ENCODE results near the gene SLC24A4.
A peak's percentile ranks its signal among the peaks of the same experiment; 100 is the strongest.

The SLC24A4 gene

DNA sequence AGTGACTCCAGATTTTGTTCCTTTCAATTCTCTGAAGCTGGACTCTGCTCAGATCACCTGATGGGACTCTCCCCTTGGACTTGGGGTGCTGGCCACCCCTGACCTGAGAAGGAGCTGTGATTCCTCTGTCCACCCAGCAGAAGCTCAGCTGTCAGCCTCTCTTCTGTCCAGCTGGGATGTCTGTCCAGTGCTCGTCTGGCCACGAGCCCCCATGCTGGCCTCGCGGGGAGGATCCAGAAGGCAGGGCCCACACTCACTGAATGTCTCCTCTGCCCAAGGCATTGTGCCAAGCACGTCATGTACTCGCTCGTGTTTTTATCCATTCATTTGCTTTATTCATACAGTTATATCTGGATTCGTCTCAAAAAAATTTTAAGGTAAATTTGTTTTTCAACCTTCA, 14.2 kb upstream of the SLC24A4 start:
- TF ChIP-seq ZNF274 (IDR thresholded peaks at IDR 0.05; ENCODE audit: low read depth, low read length), result no peak
- H3K4me3 ChIP-seq (ENCODE audit: low read length), result no peak overlapping the region

DNA sequence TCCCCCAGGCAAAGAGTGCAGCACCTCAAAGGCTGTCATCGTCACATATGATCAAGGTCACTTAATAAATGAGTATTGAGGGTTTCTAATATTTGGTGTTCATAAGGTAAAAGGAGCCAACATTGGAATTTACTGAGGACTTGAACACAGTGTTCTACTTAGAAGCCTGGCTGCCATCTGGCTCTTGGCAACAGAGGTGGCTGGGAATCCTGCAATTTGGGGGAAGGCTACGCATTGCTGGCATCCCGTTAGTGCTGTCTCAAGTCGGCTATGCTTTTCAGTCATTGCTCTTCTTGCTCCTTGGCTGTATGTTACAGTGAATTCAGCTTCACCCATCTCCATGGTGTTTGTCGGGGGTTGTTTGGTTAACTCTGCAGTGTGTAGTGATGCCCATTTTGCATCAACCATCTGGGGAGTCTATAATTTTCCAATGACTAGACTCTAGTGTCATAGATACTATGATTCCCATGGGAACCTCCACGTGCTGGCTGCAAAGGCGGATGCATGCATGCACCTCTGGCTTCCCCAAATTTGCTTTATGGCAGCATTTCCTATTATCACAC, 12.9 kb upstream of the SLC24A4 start:
- no peak for TF ChIP-seq ZNF274 (IDR thresholded peaks at IDR 0.05; ENCODE audit: low read depth, low read length)
- H3K4me3 ChIP-seq (ENCODE audit: low read length), result no peak overlapping the region

DNA sequence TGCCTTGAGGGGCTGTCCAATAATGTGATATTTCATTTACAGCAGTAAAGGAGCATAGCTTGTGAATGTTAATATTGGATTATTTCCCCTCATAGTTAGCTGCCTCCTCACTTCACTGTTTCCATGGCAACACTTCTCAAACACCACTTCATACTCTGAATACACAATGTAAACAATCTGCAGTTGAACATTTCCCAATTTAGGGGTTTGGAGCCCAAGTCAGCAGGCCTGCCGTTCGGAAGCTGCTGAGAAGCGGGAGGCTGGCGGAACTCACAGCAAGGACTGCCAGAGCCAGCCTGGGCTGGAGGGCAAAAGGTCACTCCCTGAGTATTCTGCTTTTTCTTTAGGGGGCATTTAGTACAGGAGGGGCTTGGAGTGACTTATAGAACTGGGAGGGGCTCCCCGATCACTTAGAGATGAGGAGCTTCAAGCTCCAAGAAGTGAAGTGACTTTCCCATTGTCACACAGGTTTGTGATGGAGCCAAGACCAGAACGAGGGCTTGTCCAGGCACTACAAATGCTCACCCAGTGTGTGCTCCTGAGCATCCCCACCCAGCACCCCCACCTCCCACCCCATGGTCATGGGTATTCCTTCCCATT, 12.1 kb upstream of the SLC24A4 start:
- no peak for TF ChIP-seq ZNF274 (IDR thresholded peaks at IDR 0.05; ENCODE audit: low read depth, low read length)
- no peak overlapping the region for H3K4me3 ChIP-seq (ENCODE audit: low read length)

DNA sequence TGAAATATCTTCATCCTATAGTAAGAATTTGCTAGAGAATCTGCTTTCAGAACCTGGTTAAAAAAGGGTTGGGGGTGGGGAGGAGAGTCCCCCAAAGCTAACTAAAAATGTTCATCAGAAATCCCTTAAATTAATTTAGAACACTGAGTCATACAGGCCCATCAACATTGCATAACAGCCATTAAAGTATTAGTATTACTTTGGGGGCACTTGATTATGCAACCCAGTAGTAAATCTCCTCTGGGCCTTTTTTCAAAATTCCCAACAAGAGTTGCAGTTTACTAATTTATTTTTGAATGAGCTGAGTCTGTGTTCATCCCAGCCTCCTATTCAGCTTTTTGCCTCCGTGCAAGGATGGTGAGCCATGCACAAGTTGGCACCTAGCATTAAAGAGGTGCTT, 8.8 kb upstream of the SLC24A4 start:
- H3K4me3 ChIP-seq (ENCODE audit: low read length), result no peak overlapping the region
- TF ChIP-seq ZNF274 (IDR thresholded peaks at IDR 0.05; ENCODE audit: low read depth, low read length), result no peak

DNA sequence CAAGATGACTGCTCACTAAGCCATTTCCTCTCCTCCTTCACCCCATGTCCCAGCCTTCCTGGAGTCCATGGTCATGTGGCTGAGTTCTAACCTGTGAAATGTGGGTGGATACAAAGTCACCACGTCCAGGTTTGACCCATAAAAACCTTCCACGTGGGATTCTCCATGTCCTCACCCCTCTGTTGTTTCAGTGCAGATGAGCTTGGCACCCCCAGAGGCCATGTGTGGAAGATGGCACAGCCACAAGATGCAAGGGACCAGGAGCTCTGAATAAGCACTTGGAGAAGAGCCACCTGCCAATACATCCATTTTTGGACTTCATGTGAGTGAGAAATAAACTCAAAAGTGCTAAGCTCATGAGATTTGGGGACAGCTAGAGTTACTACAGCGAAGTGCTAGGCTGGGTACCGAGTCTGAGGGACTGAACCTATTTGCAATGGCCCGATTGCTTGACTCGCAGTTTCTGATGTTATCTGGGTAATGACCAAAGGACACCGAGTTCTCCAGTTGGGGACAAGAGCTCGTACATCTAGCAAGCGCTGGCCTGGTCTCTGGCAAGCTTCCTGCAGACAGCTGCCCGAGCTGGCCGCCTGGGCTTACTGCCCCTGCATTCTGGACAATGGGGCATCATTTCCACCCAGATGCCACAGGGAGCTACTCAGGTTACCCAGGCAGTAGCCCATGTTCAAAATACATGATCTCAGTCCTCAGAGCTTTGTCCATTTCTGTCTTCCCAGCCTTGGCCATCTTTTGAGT, 7.7 kb upstream of the SLC24A4 start:
- no peak for TF ChIP-seq ZNF274 (IDR thresholded peaks at IDR 0.05; ENCODE audit: low read depth, low read length)
- H3K4me3 ChIP-seq (ENCODE audit: low read length), result no peak overlapping the region

DNA sequence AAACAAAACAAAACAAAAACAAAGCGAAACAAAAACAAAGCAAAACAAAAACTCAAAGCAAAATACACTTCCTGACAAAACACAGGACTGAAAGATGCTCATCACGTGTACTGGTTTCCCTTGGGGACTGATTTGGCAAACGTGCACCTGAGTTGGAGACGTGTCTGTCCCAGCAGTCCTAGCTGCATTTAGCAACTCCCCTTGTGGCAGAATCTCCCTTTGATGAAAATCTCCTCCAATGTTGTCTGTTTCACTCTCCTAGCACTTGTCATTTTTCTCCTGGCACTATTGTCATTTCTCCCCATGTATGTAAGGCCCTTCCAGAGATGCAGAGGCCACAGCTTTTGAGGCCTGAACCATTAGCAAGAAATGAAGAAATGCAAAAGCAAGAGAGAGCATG, 6.8 kb upstream of the SLC24A4 start:
- H3K4me3 ChIP-seq (ENCODE audit: low read length), result no peak overlapping the region
- no peak for TF ChIP-seq ZNF274 (IDR thresholded peaks at IDR 0.05; ENCODE audit: low read depth, low read length)

DNA sequence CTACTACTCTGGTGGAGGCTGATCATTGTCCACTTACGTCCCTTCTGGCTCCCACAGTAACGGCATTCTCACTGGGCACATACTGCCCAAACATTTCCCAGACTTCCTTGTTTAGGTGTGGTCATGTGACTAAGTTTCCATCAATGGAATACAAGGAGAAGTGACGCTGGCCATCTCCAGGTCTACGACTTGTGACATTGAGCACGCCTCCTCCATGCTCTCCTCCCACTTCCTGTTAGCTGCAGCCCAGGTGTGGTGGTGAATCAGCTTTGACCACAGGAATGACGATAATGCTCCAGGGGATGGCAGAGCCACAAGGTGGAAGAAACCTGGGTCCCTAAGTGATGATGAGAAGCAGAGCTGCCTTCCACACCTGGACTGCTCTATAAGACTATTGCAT, 6.0 kb upstream of the SLC24A4 start:
- no peak for TF ChIP-seq ZNF274 (IDR thresholded peaks at IDR 0.05; ENCODE audit: low read depth, low read length)
- H3K4me3 ChIP-seq (ENCODE audit: low read length), result no peak overlapping the region

DNA sequence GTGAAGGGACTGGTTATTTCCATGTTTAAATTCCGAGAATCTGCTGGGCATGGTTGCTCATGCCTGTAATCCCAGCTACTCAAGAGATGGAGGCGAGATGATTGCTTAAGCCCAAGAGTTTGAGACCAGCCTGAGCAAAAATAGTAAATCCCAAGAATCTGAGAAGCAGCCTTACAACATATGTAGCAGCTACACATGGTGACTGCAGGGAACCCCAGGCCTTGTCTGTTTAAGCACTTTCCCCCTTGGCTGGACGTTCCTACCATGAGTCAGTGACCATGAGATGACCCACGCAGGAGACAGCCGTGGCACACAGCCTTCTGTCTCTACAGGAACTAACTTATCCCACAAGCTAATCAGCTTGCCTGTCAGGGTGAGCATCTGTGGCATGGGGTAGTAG, 5.5 kb upstream of the SLC24A4 start:
- H3K4me3 ChIP-seq (ENCODE audit: low read length), result no peak overlapping the region
- TF ChIP-seq ZNF274 (IDR thresholded peaks at IDR 0.05; ENCODE audit: low read depth, low read length), result no peak

DNA sequence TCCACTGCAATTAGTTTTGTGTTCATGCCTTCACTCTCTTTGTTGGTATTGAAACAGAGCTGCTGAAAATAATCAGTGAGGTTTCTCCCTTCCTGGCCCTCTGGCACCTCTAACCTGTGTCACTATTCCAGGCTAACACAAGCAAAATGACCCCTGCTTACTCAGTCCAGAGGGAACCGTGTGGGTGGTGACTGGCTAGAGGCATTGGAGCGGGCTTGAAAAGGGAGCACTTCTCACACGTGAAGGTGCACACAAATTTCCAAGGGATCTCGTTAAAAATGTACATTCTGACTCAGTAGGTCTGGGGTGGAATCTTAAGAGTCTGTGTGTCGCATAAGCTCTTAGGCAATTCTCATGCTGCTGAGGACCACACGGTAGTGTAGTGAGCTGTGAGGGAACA, 1.3 kb upstream of the SLC24A4 start:
- H3K4me3 ChIP-seq (ENCODE audit: low read length), result no peak overlapping the region
- no peak for TF ChIP-seq ZNF274 (IDR thresholded peaks at IDR 0.05; ENCODE audit: low read depth, low read length)

DNA sequence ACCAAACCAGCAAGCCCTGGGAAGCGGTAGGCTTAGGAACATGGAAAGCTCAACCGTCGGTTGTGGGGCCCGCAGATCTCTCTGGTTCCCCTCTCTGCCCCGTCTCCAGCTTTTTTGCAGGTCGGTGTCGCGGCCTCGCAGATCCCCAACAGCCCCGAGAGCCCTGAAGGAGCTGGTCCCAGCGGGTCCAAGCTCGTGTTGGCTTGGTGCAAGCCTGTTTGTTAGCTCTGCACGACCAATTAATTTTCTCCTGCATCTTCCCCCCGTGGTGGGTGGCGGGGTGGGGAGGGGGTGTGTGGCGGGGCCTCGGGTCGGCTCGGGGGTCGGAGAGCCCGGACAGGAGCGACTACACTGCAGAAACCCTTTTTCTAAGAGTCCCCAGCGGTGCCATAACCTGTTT, 449 bp upstream of the SLC24A4 start:
- TF ChIP-seq ZNF274 (IDR thresholded peaks at IDR 0.05; ENCODE audit: low read depth, low read length), result no peak
- no peak overlapping the region for H3K4me3 ChIP-seq (ENCODE audit: low read length)

DNA sequence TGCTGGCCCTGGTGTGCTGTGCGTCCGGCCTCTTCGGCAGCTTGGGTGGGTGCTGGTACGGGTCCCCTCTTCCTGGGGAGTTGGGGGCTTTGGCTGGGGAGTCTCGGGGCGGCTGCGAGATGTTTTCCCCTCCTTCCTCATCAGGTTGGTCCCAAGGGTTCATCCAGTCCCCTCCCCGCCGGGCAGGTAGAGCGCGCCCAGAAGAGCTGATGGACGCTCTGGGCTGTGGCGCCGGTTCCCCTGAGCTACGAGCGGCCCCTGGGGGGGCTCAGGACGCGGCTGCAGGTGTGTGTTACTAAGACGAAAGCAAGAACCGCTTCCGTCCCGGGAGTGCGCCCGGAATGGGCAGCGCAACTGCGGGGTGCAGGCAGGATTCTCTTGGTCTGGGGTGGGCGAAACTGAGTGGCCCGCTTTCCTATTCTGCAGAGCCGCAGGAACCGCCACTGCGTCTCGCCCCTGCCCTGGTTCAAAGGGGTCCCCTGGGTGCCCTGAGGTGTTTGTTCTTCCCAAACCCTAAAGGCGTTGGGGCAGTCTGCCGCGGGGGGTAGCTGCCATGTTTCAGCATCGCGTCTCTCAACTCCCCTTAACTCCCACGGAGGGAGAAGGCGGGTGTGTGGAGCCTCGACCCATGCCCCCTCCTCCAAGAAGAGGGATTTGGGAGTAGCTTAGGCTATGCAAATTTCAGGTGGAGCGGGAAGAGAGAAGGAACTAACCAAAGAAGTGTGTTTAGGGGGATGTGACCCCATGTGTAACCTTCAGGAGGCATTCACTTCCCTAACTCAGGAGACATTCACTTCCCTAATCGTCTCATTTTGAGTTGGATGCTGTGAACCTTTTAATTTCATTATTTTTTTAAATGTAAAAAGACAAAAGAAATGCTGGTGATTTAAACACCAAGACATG, 1.2 kb downstream of the SLC24A4 start:
- no peak for TF ChIP-seq ZNF274 (IDR thresholded peaks at IDR 0.05; ENCODE audit: low read depth, low read length)
- peak overlapping the region; percentile 28; the same call in 1 of the 2 replicates for H3K4me3 ChIP-seq (ENCODE audit: low read length)

DNA sequence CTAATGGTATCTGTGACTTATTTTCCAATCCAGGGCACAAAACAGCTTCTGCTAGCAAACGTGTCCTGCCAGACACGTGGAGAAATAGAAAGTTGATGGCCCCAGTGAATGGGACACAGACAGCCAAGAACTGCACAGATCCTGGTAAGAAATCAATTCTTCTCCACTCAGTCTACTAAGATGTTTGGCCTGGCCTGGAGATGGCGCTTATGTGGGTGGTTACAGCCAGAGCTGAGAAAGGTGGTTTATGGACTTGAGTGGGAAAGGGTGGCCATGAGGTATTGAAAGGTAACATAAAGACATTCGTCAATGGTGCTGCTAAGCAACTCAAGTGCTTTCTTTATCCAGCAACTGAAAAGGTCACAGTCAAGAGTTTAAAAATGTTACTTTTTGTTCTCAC, 2.9 kb downstream of the SLC24A4 start:
- H3K4me3 ChIP-seq (ENCODE audit: low read length), result no peak overlapping the region
- no peak for TF ChIP-seq ZNF274 (IDR thresholded peaks at IDR 0.05; ENCODE audit: low read depth, low read length)

DNA sequence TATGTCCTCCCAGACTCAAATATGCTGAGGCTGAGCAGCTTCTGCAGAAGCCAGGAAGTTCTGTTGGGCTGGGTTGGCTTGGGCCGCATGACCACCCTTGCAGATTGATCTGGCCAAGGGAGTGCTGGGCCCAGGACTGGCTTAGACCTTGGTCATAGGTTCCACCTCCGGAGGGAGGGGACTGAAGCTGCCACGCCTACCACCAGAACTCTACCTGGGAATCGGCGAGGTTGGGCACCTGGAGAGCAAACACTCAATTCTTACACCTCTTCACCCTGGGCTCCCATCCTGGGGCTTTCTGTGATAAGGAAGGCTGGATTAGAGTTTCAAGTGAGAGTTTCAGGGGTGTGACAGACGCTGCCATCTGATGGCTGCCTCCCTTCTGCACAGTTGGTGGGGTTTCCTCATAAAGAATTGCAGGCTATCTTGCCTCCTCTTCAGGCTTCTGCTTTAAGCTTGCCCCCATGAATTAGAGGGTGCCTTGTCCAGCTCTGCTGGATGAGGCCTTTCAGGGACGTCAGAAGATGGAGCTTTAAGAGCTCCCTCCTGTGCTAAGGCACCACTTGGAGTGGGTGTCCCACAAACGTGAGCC, 5.8 kb downstream of the SLC24A4 start:
- no peak overlapping the region for H3K4me3 ChIP-seq (ENCODE audit: low read length)
- no peak for TF ChIP-seq ZNF274 (IDR thresholded peaks at IDR 0.05; ENCODE audit: low read depth, low read length)

DNA sequence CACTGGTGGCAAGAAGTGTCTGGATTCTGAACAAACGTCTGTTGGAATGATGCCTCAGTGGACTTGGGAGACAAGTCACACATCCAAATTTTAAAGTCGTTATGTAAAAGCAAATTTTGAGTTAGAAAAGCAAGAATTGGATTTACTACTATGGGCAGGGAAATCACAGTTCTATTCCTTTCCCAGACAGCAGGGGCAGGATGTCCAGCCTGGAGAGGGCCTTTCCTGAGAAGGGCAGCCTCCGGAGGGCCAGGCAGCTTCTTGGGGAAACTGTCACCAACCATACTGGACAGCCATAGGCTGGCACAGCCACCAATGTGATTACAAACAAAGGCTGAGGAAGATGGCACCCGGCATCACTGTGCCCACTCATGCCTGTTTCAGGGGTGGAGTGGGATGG, 11.1 kb downstream of the SLC24A4 start:
- no peak for TF ChIP-seq ZNF274 (IDR thresholded peaks at IDR 0.05; ENCODE audit: low read depth, low read length)
- no peak overlapping the region for H3K4me3 ChIP-seq (ENCODE audit: low read length)
